ENCODE data around the gene NEK1. TPM values are rescaled to one million over a fixed set of nuclear protein-coding genes. Genes with fewer than 3 reads are reported as not detected.

NEK1 gene
- total RNA-seq, 2 experiments from 2014 or later = 7.4 to 26.2 TPM

- Histone ChIP-seq H3K4me2 (ENCODE audit: low read length) (no peak overlapping the region), H2AFZ (ENCODE audit: low read length) (no peak overlapping the region), H4K20me1 (ENCODE audit: insufficient read depth, low read length) (no peaks in the 10 kb centered on the region), H3K79me2 (ENCODE audit: insufficient read depth, low read depth, low read length) (no peaks in the 10 kb centered on the region), H3K4me3 (ENCODE audit: low read depth, low read length, poor library complexity, severe bottlenecking) (no peak overlapping the region), H3K9me3 (ENCODE audit: low read length) (no peaks in the 10 kb centered on the region), H3K36me3 (ENCODE audit: insufficient read depth, low read length) (no peaks in the 10 kb centered on the region), H3K4me1 (ENCODE audit: insufficient read depth, low read length, poor library complexity, severe bottlenecking) (no peaks in the 10 kb centered on the region), H3K9me2 (ENCODE audit: insufficient read depth, low read length) (no peaks in the 10 kb centered on the region), H3K27ac (ENCODE audit: low read depth, low read length, poor library complexity, severe bottlenecking) (no peak overlapping the region)
- intact Hi-C loops (cut with micrococcal nuclease; ENCODE audit: unreplicated experiment) = loop anchor here (5.0 kb wide), 1 partner anchor 567 kb away; no protein-coding TSS in a partner anchor
- ChIA-PET CTCF (ENCODE audit: unreplicated experiment) (no interaction called here), POLR2A (interaction anchor here (0.6 kb wide), 2 partner anchors 387 to 449 kb away, joined by 3 to 5 read pairs; no protein-coding TSS in a partner anchor)
- DNase-seq (ENCODE audit: low spot score) = no peak
- no peak for TF ChIP-seq EZH2phosphoT487 (IDR thresholded peaks at IDR 0.05; ENCODE audit: borderline replicate concordance, low read depth, low read length)
- TF ChIP-seq CTCF (conservative IDR thresholded peaks at IDR 0.05; ENCODE audit: low read length) = no peak
- no TSS peak for BruUV-seq (replicated peaks)
Observed at GRCh38 chr4:169489306-169489705, 123.1 kb downstream of the NEK1 start.

GRCh38 chr4:169485791-169486742, 126.3 kb downstream of the NEK1 start:
- H4K20me1 ChIP-seq (ENCODE audit: insufficient read depth, low read length) = no peaks in the 10 kb centered on the region
- no peaks in the 10 kb centered on the region for H3K4me1 ChIP-seq (ENCODE audit: insufficient read depth, low read length, poor library complexity, severe bottlenecking)
- BruUV-seq (replicated peaks) = no TSS peak
- no peak overlapping the region for H3K27ac ChIP-seq (ENCODE audit: low read depth, low read length, poor library complexity, severe bottlenecking)
- H3K79me2 ChIP-seq (ENCODE audit: insufficient read depth, low read depth, low read length) = no peaks in the 10 kb centered on the region
- CTCF ChIA-PET (ENCODE audit: unreplicated experiment) = no interaction called here
- H3K9me2 ChIP-seq (ENCODE audit: insufficient read depth, low read length) = no peaks in the 10 kb centered on the region
- H3K4me3 ChIP-seq (ENCODE audit: low read depth, low read length, poor library complexity, severe bottlenecking) = no peak overlapping the region
- peak; percentile 33 for DNase-seq (ENCODE audit: low spot score)
- no peaks in the 10 kb centered on the region for H3K36me3 ChIP-seq (ENCODE audit: insufficient read depth, low read length)
- intact Hi-C loops (cut with micrococcal nuclease; ENCODE audit: unreplicated experiment) = loop anchor here (5.0 kb wide), 1 partner anchor 564 kb away; no protein-coding TSS in a partner anchor
- TF ChIP-seq CTCF (conservative IDR thresholded peaks at IDR 0.05; ENCODE audit: low read length) (peak; percentile 80), EZH2phosphoT487 (IDR thresholded peaks at IDR 0.05; ENCODE audit: borderline replicate concordance, low read depth, low read length) (no peak)
- no peaks in the 10 kb centered on the region for H3K9me3 ChIP-seq (ENCODE audit: low read length)
- no peak overlapping the region for H2AFZ ChIP-seq (ENCODE audit: low read length)
- no peak overlapping the region for H3K4me2 ChIP-seq (ENCODE audit: low read length)
- POLR2A ChIA-PET = no interaction called here

- intact Hi-C loops (cut with micrococcal nuclease; ENCODE audit: unreplicated experiment) = loop anchor here (5.0 kb wide), 1 partner anchor 563 kb away; no protein-coding TSS in a partner anchor
- BruUV-seq (replicated peaks) = no TSS peak
Observed at GRCh38 chr4:169485086-169485485, 127.3 kb downstream of the NEK1 start.

More at GRCh38 chr4:169485086-169485485, 127.3 kb downstream of the NEK1 start:
- DNase-seq (ENCODE audit: low spot score) = no peak
- Histone ChIP-seq H3K4me1 (ENCODE audit: insufficient read depth, low read length, poor library complexity, severe bottlenecking) (no peaks in the 10 kb centered on the region), H3K27ac (ENCODE audit: low read depth, low read length, poor library complexity, severe bottlenecking) (no peak overlapping the region), H3K4me2 (ENCODE audit: low read length) (no peak overlapping the region), H3K9me3 (ENCODE audit: low read length) (no peaks in the 10 kb centered on the region), H3K36me3 (ENCODE audit: insufficient read depth, low read length) (no peaks in the 10 kb centered on the region), H3K4me3 (ENCODE audit: low read depth, low read length, poor library complexity, severe bottlenecking) (no peak overlapping the region), H3K79me2 (ENCODE audit: insufficient read depth, low read depth, low read length) (no peaks in the 10 kb centered on the region), H4K20me1 (ENCODE audit: insufficient read depth, low read length) (no peaks in the 10 kb centered on the region), H3K9me2 (ENCODE audit: insufficient read depth, low read length) (no peaks in the 10 kb centered on the region), H2AFZ (ENCODE audit: low read length) (no peak overlapping the region)
- TF ChIP-seq CTCF (conservative IDR thresholded peaks at IDR 0.05; ENCODE audit: low read length) (no peak), EZH2phosphoT487 (IDR thresholded peaks at IDR 0.05; ENCODE audit: borderline replicate concordance, low read depth, low read length) (no peak)
- ChIA-PET CTCF (ENCODE audit: unreplicated experiment) (no interaction called here), POLR2A (interaction anchor here (0.5 to 0.6 kb wide), 2 partner anchors 9 to 22 kb away, joined by 3 to 6 read pairs; no protein-coding TSS in a partner anchor)
